DOHH2 (cell line): Measurements from ENCODE around the gene SUSD4.

Source experiments
- H3F3A ChIP-seq: fragments of 200-600 bp; sonication (generic), shearing (Covaris generic); 2 replicates; pipeline ENCODE4 v1.6.0; 2016; ENCODE audit warnings: antibody characterized with exemption, mild to moderate bottlenecking; ENCODE audit not compliant: control insufficient read depth, insufficient read depth
- H3K27ac ChIP-seq: fragments of 200-600 bp; sonication (generic); 2 replicates; pipeline ENCODE4 v1.5.1; 2014; ENCODE audit warnings: low read depth, mild to moderate bottlenecking, low read length, moderate library complexity
- H3K27me3 ChIP-seq: fragments of 200-600 bp; sonication (generic); 2 replicates; pipeline ENCODE4 v1.6.1; 2014; ENCODE audit warnings: mild to moderate bottlenecking, low read length, mixed read lengths; ENCODE audit not compliant: control insufficient read depth
- H3K36me3 ChIP-seq: fragments of 200-600 bp; sonication (generic); 2 replicates; pipeline ENCODE4 v1.6.1; 2014; ENCODE audit warnings: mild to moderate bottlenecking, low read length, moderate library complexity, mixed read lengths; ENCODE audit not compliant: control insufficient read depth
- H3K4me1 ChIP-seq: fragments of 200-600 bp; sonication (generic); 2 replicates; pipeline ENCODE4 v1.6.1; 2014; ENCODE audit warnings: mild to moderate bottlenecking, low read length, mixed read lengths; ENCODE audit not compliant: control insufficient read depth
- H3K4me2 ChIP-seq: fragments of 200-600 bp; sonication (generic); 2 replicates; pipeline ENCODE4 v1.6.0; 2014; ENCODE audit warnings: mild to moderate bottlenecking, low read length, moderate library complexity
- H3K4me3 ChIP-seq: fragments of 200-600 bp; sonication (generic); 2 replicates; pipeline ENCODE4 v1.5.1; 2014; ENCODE audit warnings: mild to moderate bottlenecking, low read length, mixed read lengths
- H3K79me2 ChIP-seq: fragments of 200-600 bp; sonication (generic); 2 replicates; pipeline ENCODE4 v1.6.1; 2014; ENCODE audit warnings: mild to moderate bottlenecking, low read length, mixed read lengths; ENCODE audit not compliant: control insufficient read depth
- H3K9me2 ChIP-seq: fragments of 200-600 bp; sonication (generic); replicated peaks from 2 replicates; pipeline ENCODE4 v1.6.1; 2014; ENCODE audit warnings: mild to moderate bottlenecking, low read length, mixed read lengths; ENCODE audit not compliant: control insufficient read depth
- H3K9me3 ChIP-seq: fragments of 200-600 bp; sonication (generic); 2 replicates; pipeline ENCODE4 v1.6.1; 2014; ENCODE audit warnings: antibody characterized with exemption, low read length, mixed read lengths; ENCODE audit not compliant: control insufficient read depth, insufficient read depth
- H4K20me1 ChIP-seq: fragments of 200-600 bp; sonication (generic); 2 replicates; pipeline ENCODE4 v1.6.0; 2014; ENCODE audit warnings: low read depth, mild to moderate bottlenecking, antibody characterized with exemption, low read length, moderate library complexity; ENCODE audit not compliant: control insufficient read depth, insufficient read depth
- EZH2phosphoT487 ChIP-seq: fragments of 200-600 bp; sonication (generic); IDR thresholded peaks from 2 replicates; pipeline ENCODE4 v1.6.1; 2017; ENCODE audit warnings: borderline replicate concordance, mild to moderate bottlenecking, antibody characterized with exemption, low read length, moderate library complexity, mixed read lengths
- TF ChIP-seq, protein P1 (sequence below): fragments of 200-600 bp; sonication (generic); IDR thresholded peaks from one replicate; pipeline ENCODE4 v1.5.1; 2014; ENCODE audit warnings: antibody characterized with exemption, mild to moderate bottlenecking, low read depth, low read length; ENCODE audit not compliant: poor library complexity, severe bottlenecking

SUSD4 gene

GRCh38 chr1:223219846-223220610 lies 143.9 kb downstream of the SUSD4 start:
- Histone ChIP-seq H3K9me3 (no peaks in the 10 kb centered on the region), H3K4me3 (no peak overlapping the region), H4K20me1 (no peaks in the 10 kb centered on the region), H3K79me2 (no peaks in the 10 kb centered on the region), H3K4me2 (no peak overlapping the region), H3K4me1 (no peaks in the 10 kb centered on the region), H3K27ac (no peak overlapping the region), H3K9me2 (no peaks in the 10 kb centered on the region), H3K36me3 (no peaks in the 10 kb centered on the region), H3F3A (no peaks in the 10 kb centered on the region), H3K27me3 (no peaks in the 10 kb centered on the region; the same call in 1 of the 2 replicates)
- TF ChIP-seq EZH2phosphoT487, result no peak
- TF ChIP-seq, protein P1, sequence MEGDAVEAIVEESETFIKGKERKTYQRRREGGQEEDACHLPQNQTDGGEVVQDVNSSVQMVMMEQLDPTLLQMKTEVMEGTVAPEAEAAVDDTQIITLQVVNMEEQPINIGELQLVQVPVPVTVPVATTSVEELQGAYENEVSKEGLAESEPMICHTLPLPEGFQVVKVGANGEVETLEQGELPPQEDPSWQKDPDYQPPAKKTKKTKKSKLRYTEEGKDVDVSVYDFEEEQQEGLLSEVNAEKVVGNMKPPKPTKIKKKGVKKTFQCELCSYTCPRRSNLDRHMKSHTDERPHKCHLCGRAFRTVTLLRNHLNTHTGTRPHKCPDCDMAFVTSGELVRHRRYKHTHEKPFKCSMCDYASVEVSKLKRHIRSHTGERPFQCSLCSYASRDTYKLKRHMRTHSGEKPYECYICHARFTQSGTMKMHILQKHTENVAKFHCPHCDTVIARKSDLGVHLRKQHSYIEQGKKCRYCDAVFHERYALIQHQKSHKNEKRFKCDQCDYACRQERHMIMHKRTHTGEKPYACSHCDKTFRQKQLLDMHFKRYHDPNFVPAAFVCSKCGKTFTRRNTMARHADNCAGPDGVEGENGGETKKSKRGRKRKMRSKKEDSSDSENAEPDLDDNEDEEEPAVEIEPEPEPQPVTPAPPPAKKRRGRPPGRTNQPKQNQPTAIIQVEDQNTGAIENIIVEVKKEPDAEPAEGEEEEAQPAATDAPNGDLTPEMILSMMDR, result no peak

- Histone ChIP-seq H3K9me3 (no peaks in the 10 kb centered on the region), H3F3A (no peaks in the 10 kb centered on the region), H3K79me2 (no peaks in the 10 kb centered on the region), H3K9me2 (no peaks in the 10 kb centered on the region), H3K4me3 (no peak overlapping the region), H3K27me3 (peaks cover 2% of the 10 kb centered on the region; the same call in 1 of the 2 replicates), H3K27ac (no peak overlapping the region), H3K4me1 (no peaks in the 10 kb centered on the region), H3K4me2 (no peak overlapping the region), H3K36me3 (no peaks in the 10 kb centered on the region), H4K20me1 (no peaks in the 10 kb centered on the region)
- TF ChIP-seq, protein P1, result no peak
- no peak for TF ChIP-seq EZH2phosphoT487
Measured at GRCh38 chr1:223219318-223219635, 144.7 kb downstream of the SUSD4 start.

GRCh38 chr1:223217781-223218180 lies 146.2 kb downstream of the SUSD4 start:
- H3K27me3 ChIP-seq, result peaks cover 5% of the 10 kb centered on the region; the same call in 1 of the 2 replicates
- no peak overlapping the region for H3K27ac ChIP-seq
- H3K4me1 ChIP-seq, result no peaks in the 10 kb centered on the region
- TF ChIP-seq, protein P1, result no peak
- no peak for TF ChIP-seq EZH2phosphoT487
- no peaks in the 10 kb centered on the region for H3K9me2 ChIP-seq
- H3K4me3 ChIP-seq, result no peak overlapping the region
- no peak overlapping the region for H3K4me2 ChIP-seq
- no peaks in the 10 kb centered on the region for H3K79me2 ChIP-seq
- H3K9me3 ChIP-seq, result no peaks in the 10 kb centered on the region
- no peaks in the 10 kb centered on the region for H3F3A ChIP-seq
- H3K36me3 ChIP-seq, result no peaks in the 10 kb centered on the region
- H4K20me1 ChIP-seq, result no peaks in the 10 kb centered on the region
